GM12872 (cell line): ENCODE results near the gene BRSK2.

Source experiments
- TF ChIP-seq, protein P1 (sequence below): IDR thresholded peaks from 3 replicates; pipeline ENCODE4 v1.5.1; 2011; ENCODE audit warnings: low read depth, mild to moderate bottlenecking, low read length, moderate library complexity; ENCODE audit not compliant: insufficient read depth

The BRSK2 gene

DNA sequence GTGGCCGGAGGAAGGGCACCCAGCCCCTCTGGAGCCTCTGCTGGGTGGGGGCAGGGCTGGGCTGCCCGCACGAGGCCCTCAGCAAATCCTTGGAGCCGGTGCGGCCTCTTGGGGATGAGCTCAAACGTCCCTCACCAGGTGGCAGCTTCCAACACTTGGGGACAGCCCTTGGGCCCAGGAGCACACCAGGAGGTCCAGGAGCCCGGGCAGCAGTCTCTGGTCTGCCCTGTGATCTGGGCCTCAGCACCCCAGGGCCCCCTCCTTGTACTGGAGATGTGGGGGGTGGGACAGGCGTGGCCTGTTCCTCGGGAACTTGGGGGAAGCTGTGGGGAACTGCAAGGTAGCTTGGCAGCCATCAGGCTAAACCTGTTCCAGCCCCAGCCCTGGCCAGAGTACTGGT lies 56.9 kb downstream of the BRSK2 start:
- TF ChIP-seq, protein P1, sequence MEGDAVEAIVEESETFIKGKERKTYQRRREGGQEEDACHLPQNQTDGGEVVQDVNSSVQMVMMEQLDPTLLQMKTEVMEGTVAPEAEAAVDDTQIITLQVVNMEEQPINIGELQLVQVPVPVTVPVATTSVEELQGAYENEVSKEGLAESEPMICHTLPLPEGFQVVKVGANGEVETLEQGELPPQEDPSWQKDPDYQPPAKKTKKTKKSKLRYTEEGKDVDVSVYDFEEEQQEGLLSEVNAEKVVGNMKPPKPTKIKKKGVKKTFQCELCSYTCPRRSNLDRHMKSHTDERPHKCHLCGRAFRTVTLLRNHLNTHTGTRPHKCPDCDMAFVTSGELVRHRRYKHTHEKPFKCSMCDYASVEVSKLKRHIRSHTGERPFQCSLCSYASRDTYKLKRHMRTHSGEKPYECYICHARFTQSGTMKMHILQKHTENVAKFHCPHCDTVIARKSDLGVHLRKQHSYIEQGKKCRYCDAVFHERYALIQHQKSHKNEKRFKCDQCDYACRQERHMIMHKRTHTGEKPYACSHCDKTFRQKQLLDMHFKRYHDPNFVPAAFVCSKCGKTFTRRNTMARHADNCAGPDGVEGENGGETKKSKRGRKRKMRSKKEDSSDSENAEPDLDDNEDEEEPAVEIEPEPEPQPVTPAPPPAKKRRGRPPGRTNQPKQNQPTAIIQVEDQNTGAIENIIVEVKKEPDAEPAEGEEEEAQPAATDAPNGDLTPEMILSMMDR: no peak

DNA sequence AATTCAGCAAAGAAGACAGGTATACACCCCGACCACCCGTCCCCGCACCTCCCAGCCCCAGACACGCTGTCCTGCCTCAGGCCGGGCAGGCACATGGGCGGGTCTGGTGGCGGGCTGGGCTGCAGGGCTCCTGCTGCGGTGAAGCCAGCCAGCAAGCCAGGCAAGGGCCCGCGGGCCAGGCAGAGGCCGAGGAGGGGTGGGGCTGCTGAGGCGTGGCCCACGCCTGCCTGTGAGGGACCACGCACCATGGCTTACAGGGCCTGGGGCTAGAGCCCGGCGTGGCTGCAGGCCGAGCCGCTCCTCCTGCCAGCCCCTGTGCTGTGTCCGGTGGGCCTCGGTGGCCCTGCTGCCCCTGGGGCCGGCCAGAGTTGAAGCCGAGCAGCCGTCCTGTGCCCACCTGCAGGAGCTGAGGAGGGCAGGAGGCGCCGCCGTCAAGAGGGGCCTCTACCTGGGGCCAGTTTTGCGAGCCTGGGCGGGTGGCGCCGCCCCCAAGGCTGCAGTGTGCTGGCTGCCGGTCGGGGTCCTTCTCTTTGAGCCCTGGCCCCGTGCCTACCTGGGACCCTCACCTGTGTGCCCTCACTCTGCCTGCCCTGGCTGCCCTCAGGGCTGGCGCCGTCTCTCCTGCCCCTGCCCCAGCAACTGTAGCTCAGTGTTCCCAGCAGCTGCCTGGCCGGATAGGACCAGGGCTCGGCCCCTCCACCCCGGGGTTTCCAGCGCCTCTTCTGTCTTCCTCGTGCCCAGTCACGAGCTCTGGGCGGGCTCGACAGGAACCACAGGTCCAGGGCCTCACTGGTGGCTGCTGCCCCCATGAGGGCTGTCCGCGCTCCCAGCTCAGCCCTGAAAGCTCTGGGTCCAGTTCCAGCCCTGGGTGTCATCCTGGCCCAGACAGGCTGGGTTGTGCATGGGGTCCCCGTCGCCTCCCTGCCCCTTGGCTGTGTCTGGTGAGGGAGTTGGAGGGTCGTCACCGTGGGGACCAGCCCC lies 58.4 kb downstream of the BRSK2 start:
- TF ChIP-seq, protein P1: no peak

DNA sequence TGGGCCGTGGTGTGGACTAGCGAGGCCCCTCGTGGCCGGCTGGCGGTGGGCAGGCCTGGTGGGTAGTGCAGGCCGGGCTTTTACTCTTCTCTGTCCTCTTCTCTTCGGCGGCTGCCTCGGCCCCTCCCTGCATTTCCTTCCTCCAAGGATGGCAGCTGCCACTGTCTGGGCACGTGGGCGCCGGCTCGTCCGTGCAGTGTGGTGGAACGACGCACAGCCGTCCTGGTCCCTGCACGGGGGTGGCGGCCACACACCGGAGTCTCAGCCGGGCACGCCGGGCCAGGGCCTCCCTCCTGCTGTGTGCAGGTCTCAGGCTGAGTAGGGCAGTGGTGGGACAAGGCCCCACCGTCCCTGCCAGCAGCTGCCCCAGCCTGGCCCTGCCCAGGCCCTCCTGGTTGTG lies 59.1 kb downstream of the BRSK2 start:
- TF ChIP-seq, protein P1: no peak

DNA sequence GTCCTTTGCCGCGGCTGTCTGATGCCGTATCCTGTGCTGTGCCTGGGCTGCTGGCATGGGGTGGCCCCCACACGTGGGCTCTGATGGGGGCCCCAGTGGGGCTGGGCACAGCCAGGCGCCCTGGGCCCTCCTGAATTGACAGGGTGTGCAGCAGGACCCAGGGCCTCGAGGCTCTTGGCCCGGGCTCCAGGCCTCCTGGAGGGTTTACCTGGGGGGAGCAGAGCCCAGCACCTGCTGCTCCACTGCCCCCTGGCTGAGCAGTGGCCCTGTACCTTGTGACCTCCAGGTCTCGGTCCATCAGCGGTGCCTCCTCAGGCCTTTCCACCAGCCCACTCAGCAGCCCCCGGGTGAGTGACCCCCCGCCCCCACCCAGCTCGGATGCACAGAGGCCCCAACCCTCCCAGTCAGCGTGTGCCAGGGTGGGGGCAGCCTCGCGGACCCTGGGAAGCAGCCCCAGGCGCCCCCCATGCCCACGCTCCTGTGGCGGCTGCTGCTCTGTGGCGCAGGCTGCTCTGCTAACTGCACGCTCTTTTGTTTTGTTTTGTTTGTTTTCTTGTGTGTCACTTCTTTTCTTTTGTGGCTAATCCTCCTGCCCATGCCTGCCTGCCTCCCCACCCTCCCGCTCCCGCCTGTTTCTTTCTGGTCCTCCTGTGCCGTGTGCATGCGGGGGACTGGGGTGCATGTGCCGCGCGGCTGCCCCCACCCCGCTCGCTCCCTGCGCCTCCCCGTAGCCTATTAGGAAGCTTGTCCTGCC lies 59.9 kb downstream of the BRSK2 start:
- TF ChIP-seq, protein P1: no peak

DNA sequence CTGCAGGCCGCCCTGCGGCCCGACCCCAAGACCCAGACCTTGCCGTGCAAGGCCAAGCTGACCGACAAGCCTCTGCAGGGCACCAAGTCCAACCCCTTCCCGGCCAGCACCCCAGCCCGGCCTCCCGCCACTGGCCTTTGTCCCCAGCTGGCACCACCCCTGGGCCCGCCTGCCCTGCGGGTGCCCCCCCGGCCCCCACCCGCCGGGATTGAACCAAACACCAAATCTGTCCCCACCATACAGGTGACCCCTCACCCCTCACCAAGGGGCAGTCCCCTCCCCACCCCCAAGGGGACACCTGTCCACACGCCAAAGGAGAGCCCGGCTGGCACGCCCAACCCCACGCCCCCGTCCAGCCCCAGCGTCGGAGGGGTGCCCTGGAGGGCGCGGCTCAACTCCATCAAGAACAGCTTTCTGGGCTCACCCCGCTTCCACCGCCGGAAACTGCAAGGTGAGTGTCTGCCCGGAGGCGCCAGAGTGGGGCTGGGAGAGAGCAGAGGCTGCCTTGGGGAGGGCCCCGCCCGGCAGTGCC lies 60.7 kb downstream of the BRSK2 start:
- TF ChIP-seq, protein P1: no peak

DNA sequence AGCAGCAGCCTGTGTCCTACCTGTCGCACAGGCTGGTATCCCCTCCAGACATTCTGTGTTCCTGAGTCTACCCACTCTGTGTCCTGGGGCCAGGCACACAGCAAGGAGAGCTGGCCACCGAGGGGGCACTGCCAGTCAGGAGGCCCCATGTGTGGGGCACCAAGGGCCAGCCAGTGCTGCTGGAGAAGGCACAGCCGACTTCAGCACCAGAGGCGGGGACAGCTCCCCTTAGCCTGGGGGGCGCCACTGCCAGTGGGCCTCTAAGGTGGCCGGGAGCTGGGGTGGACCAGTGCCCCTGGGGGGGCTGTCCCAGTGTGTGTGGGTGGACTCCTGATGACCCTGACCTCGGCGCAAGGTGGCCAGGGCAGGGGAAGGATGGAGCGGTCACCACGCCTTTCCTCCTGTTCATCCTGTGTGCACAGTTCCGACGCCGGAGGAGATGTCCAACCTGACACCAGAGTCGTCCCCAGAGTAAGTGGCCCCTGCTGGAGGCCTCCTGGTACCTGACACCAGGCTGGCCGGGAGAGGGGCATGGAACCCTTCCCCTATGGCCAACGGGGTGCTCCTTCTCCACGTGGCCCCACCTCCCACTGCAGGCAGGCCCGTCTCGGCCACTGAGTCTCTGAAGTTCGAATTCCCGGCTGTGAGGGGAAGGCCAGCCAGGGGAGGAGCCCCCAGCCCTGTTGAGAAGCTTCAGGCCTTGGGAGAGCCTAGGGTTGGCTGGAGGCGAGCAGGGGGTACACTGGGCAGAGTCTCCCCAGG lies 61.4 kb downstream of the BRSK2 start:
- TF ChIP-seq, protein P1: no peak
